GM19438 (cell line): ENCODE results near the gene FATE1.
A peak's percentile ranks its signal among the peaks of the same experiment; 100 is the strongest.

Experiments used
- ATAC-seq: cut with Tn5 transposase; IDR thresholded peaks from one replicate; pipeline ENCODE4 v1.9.1; 2021; ENCODE audit warnings: low read depth; ENCODE audit not compliant: unreplicated experiment

Gene FATE1

DNA sequence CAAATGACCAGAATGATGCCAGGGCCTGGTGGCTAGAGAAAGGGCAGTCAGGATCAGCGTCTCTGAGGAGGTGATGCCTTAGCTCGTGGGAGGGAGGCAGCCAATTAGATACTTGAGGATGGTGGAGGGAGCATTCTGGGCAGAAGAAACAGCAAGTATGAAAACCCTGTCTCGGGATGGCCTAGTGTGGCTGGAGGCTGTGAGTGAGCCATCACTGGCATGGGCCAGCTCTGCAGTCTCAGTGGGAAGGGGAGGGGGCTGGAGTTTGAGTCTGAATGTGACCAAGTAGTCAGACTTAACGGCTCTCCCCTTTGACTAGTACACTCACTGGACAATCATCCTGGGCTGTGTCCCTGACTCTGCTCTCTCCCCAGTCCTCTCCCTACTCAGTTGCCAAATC, 25.8 kb downstream of the FATE1 start:
- ATAC-seq = no peak

GRCh38 chrX:151742311-151742710, 26.5 kb downstream of the FATE1 start:
- no peak for ATAC-seq

DNA sequence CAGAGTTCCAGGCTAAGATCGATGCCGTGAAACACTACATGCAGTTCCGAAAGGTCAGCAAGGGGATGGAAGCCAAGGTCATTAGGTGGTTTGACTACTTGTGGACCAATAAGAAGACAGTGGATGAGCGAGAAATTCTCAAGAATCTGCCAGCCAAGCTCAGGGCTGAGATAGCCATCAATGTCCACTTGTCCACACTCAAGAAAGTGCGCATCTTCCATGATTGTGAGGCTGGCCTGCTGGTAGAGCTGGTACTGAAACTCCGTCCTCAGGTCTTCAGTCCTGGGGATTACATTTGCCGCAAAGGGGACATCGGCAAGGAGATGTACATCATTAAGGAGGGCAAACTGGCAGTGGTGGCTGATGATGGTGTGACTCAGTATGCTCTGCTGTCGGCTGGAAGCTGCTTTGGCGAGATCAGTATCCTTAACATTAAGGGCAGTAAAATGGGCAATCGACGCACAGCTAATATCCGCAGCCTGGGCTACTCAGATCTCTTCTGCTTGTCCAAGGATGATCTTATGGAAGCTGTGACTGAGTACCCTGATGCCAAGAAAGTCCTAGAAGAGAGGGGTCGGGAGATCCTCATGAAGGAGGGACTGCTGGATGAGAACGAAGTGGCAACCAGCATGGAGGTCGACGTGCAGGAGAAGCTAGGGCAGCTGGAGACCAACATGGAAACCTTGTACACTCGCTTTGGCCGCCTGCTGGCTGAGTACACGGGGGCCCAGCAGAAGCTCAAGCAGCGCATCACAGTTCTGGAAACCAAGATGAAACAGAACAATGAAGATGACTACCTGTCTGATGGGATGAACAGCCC, 28.0 kb downstream of the FATE1 start:
- no peak for ATAC-seq

GRCh38 chrX:151745651-151746050, 29.8 kb downstream of the FATE1 start:
- no peak for ATAC-seq

GRCh38 chrX:151746502-151746901, 30.7 kb downstream of the FATE1 start:
- no peak for ATAC-seq

- no peak for ATAC-seq
These were observed 34.7 kb downstream of the FATE1 start for GRCh38 chrX:151750511-151750910.

- ATAC-seq = no peak
These were observed 37.0 kb downstream of the FATE1 start for GRCh38 chrX:151752847-151753246.

- ATAC-seq = peak; percentile 78
These were observed 37.6 kb downstream of the FATE1 start for GRCh38 chrX:151753313-151754046.

DNA sequence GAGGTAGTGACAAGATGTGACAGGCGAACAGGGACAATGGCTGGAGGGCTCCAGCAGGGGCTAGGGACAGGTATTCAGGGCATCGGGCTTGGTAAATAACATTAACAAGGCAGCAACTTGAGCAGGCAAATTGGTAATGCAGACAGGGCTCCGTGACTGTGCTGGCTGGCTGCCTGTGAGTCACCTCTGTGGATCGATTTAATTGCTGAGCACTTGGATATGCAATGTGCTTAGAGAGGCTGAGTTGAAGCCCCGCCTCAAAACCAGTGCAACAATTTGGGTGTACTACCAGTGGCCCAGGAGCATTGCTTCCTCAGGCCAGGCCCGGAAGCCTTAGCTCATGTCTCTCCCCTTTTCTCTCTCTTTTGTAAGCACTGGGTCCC, 38.2 kb downstream of the FATE1 start:
- no peak for ATAC-seq

- no peak for ATAC-seq
These were observed 38.9 kb downstream of the FATE1 start for GRCh38 chrX:151754641-151755215.

DNA sequence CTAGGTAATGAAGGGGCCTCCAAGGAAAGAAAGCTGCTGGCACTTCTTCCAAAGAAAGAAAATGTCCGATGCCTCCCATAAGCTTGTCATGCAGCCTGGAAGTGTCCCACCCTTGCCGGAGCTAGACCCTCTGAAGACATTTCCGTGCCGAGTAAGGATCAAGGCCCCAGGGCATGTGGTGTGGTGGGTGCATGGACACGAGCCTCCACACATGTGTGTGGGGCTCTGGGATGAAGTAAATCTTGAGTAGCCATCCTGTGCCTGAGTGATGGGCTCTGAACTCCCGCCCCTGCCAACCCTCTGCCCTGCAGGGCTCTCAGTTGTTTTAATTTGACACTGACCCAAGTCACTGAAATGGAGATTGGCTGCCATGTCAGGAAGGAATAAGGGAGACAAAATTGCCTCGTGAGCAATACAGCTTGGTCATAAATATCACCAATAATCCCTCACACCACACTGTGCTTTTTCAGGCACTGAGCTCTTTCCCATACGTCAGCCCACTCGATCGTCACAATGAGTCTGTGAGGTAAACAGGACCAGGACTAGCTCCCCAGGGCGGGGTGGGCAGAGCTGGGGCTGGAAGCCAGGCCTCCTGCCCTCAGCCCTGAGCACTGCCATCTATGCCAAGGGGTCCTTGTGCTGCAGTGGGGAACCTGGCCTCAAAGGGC, 43.3 kb downstream of the FATE1 start:
- no peak for ATAC-seq

- no peak for ATAC-seq
These were observed 47.0 kb downstream of the FATE1 start for GRCh38 chrX:151762802-151763201.

GRCh38 chrX:151763711-151764110, 47.9 kb downstream of the FATE1 start:
- no peak for ATAC-seq

GRCh38 chrX:151765026-151765425, 49.2 kb downstream of the FATE1 start:
- no peak for ATAC-seq

DNA sequence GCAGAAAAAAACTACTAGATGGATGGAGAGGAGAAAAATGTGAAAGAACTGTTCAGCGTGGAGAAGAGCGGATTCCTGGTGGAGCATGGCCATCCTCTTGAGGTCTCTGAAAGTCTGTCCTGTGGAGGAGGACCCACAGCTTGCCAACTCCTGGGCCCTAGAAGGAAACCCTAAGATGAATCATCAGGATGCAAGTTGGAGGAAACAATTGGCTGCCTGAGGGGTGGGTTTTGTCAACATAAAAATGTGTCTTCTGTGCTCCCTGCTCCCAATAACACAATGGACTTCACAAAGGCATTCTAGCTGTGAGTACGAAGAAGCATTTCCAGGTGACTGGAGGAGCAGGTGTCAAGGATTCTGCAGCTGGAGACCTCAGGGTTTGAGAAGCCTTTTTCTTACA, 55.9 kb downstream of the FATE1 start:
- no peak for ATAC-seq
